Fibroblast of pulmonary artery (primary cell): ENCODE measurements around the gene WSB2.
"Not testable (repeated sequence)": the region's sequence is repeated elsewhere in the genome, so short reads cannot be mapped to it uniquely, and the experiment has no call there.

Experiments used
- DNase-seq: peaks from one replicate; pipeline ENCODE4 v3.0.0-alpha.2; 2010; ENCODE audit warnings: low read depth
- H3K4me3 ChIP-seq: replicated peaks from 2 replicates; pipeline ENCODE4 v1.5.1; 2011; ENCODE audit warnings: low read depth, mild to moderate bottlenecking, control low read depth, low read length, moderate library complexity
- CTCF ChIP-seq: IDR thresholded peaks from 2 replicates; pipeline ENCODE4 v1.5.1; 2011; ENCODE audit warnings: mild to moderate bottlenecking, control low read depth, low read length, inconsistent platforms; ENCODE audit errors: missing control alignments

WSB2 gene

GRCh38 chr12:118023301-118023860, 37.6 kb downstream of the WSB2 start:
- H3K4me3 ChIP-seq = no peak overlapping the region
- no peak for DNase-seq
- TF ChIP-seq CTCF = no peak

DNA sequence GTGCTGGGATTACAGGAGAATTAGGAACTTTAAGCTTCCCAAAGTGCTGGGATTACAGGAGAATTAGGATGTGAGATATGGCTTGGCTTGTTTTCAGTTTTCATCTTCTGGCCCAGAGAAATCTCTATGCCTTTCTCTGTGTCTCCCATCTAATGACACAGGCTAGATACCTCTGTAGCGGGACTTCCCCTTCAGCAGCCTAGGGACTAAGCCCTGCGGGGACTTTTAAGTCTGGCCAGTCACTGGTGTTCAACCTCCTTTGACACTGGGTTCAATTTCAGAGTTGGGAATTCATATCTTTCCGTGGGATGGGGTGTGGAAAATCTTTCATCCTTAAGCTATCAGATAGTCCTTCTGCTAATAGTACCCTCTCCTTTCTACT, 38.3 kb downstream of the WSB2 start:
- no peak for TF ChIP-seq CTCF
- no peak for DNase-seq
- no peak overlapping the region for H3K4me3 ChIP-seq

DNA sequence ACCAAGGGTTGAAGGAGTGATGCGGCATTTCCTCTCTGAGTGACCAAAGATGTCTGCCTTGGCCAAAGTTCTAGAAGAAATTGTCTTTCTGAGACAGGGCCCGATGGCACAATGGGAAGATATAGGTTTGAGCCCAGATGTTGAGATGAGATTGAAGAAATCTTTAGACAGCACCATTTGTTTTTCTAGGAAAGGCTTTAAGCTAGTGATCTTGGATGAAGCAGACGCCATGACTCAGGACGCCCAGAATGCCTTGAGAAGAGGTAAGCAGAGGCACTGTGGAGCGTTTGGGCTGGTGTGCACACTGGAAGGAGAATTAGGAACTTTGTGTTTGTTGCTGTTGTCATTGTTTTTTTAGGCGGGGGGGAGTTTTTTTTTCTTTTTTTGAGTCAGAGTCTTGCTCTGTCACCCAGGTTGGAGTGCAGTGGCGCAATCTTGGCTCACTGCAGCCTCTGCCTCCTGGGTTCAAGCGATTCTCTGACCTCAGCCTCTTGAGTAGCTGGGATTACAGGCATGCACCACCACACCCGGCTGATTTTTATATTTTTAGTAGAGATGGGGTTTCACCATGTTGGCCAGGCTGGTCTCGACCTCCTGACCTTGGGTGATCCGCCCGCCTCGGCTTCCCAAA, 38.8 kb downstream of the WSB2 start:
- not testable (repeated sequence) for H3K4me3 ChIP-seq, DNase-seq

- DNase-seq = no peak
Measured at GRCh38 chr12:118020036-118020435, 40.9 kb downstream of the WSB2 start.

GRCh38 chr12:118017926-118018325, 43.1 kb downstream of the WSB2 start:
- DNase-seq = no peak
- H3K4me3 ChIP-seq = no peak overlapping the region
- TF ChIP-seq CTCF = no peak

More at GRCh38 chr12:118020036-118020435, 40.9 kb downstream of the WSB2 start:
- no peak overlapping the region for H3K4me3 ChIP-seq
- no peak for TF ChIP-seq CTCF

- no peak for TF ChIP-seq CTCF
- DNase-seq = peak; percentile 97
- peak within 1 kb of the TSS; percentile 92 for H3K4me3 ChIP-seq
Measured at GRCh38 chr12:118016424-118017264, 44.3 kb downstream of the WSB2 start, which contains the start of gene RFC5. RFC5 (plus strand) TSS chr12:118016703; CDS start chr12:118016828, 125 bp downstream.

GRCh38 chr12:118015944-118016343, 45.0 kb downstream of the WSB2 start:
- no peak for DNase-seq
- peak overlapping the region; percentile 92 for H3K4me3 ChIP-seq

More at GRCh38 chr12:118015944-118016343, 45.0 kb downstream of the WSB2 start:
- TF ChIP-seq CTCF = no peak
